Astrocyte (in vitro differentiated cells and primary cell): Measurements from ENCODE around the gene ZFYVE26. TPM values are rescaled to one million over a fixed set of nuclear protein-coding genes. Genes with fewer than 3 reads are reported as not detected.
"Not testable (repeated sequence)": the region's sequence is repeated elsewhere in the genome, so short reads cannot be mapped to it uniquely, and the experiment has no call there.

Source experiments
- DNase-seq: peaks from one replicate; pipeline ENCODE4 v3.0.0-alpha.2; 2010; ENCODE audit warnings: low read depth
- FAIRE-seq: peaks from 2 replicates; lab custom pipeline; 2011; peaks lifted over from hg19 to GRCh38; lab: Jason Lieb, UNC
- H2AFZ ChIP-seq: 2 replicates; pipeline ENCODE4 v1.6.0; 2012; ENCODE audit warnings: low read depth, low read length, inconsistent platforms
- H3K27ac ChIP-seq: 2 replicates; pipeline ENCODE4 v1.5.1; 2011; ENCODE audit warnings: low read depth, low read length, inconsistent platforms
- H3K27me3 ChIP-seq: 2 replicates; pipeline ENCODE4 v1.6.0; 2011; ENCODE audit warnings: low read length, inconsistent platforms; ENCODE audit not compliant: insufficient read depth
- H3K36me3 ChIP-seq: 2 replicates; pipeline ENCODE4 v1.5.1; 2011; ENCODE audit warnings: low read length, inconsistent platforms; ENCODE audit not compliant: insufficient read depth
- H3K4me1 ChIP-seq: 2 replicates; pipeline ENCODE4 v1.5.1; 2011; ENCODE audit warnings: low read length, inconsistent platforms; ENCODE audit not compliant: insufficient read depth
- H3K4me2 ChIP-seq: 2 replicates; pipeline ENCODE4 v1.6.0; 2012; ENCODE audit warnings: low read length, inconsistent platforms
- H3K4me3 ChIP-seq: 2 replicates; pipeline ENCODE4 v1.5.1; 2011; ENCODE audit warnings: low read depth, mild to moderate bottlenecking, low read length, inconsistent platforms; ENCODE audit not compliant: insufficient read depth
- H3K79me2 ChIP-seq: 2 replicates; pipeline ENCODE4 v1.6.0; 2012; ENCODE audit warnings: mild to moderate bottlenecking, low read length, inconsistent platforms; ENCODE audit not compliant: insufficient read depth
- H3K9ac ChIP-seq: 2 replicates; pipeline ENCODE4 v1.6.0; 2012; ENCODE audit warnings: mild to moderate bottlenecking, low read length, inconsistent platforms
- H3K9me3 ChIP-seq: 2 replicates; pipeline ENCODE4 v1.5.1; 2012; ENCODE audit warnings: low read depth, mild to moderate bottlenecking, low read length, inconsistent platforms; ENCODE audit not compliant: insufficient read depth
- H4K20me1 ChIP-seq: 2 replicates; pipeline ENCODE4 v1.6.0; 2012; ENCODE audit warnings: low read length, inconsistent platforms; ENCODE audit not compliant: insufficient read depth
- H3K27ac Mint-ChIP-seq: one replicate; pipeline ENCODE4 v1.8.0; 2021; ENCODE audit warnings: mild to moderate bottlenecking, mixed read lengths; ENCODE audit not compliant: unreplicated experiment
- H3K27me3 Mint-ChIP-seq: one replicate; pipeline ENCODE4 v1.8.0; 2021; ENCODE audit warnings: low read depth, mixed read lengths; ENCODE audit not compliant: unreplicated experiment
- H3K36me3 Mint-ChIP-seq: one replicate; pipeline ENCODE4 v1.8.0; 2021; ENCODE audit warnings: low read depth, mixed read lengths; ENCODE audit not compliant: unreplicated experiment
- H3K4me1 Mint-ChIP-seq: one replicate; pipeline ENCODE4 v1.8.0; 2021; ENCODE audit warnings: low read depth, mixed read lengths; ENCODE audit not compliant: unreplicated experiment
- H3K4me3 Mint-ChIP-seq: one replicate; pipeline ENCODE4 v1.8.0; 2021; ENCODE audit warnings: mild to moderate bottlenecking, moderate library complexity, mixed read lengths; ENCODE audit not compliant: unreplicated experiment
- H3K9me3 Mint-ChIP-seq: one replicate; pipeline ENCODE4 v1.8.0; 2021; ENCODE audit warnings: mild to moderate bottlenecking, mixed read lengths; ENCODE audit not compliant: unreplicated experiment
- EZH2 ChIP-seq: IDR thresholded peaks from 2 replicates; pipeline ENCODE4 v1.6.1; 2012; ENCODE audit warnings: mild to moderate bottlenecking, low read length, inconsistent platforms; ENCODE audit not compliant: insufficient read depth
- total RNA-seq: library from RNA; stranded (reverse); gene quantifications from 2 replicates; pipeline ENCODE4 v1.2.1, GENCODE V29; 2021
- TF ChIP-seq, protein P1 (sequence below): IDR thresholded peaks from 2 replicates; pipeline ENCODE4 v1.5.1; 2011; ENCODE audit warnings: low read depth, mild to moderate bottlenecking, inconsistent platforms, low read length, moderate library complexity; ENCODE audit not compliant: insufficient read depth

Gene ZFYVE26
- total RNA-seq, 1 donor from 2014 or later, result 27.4 TPM

DNA sequence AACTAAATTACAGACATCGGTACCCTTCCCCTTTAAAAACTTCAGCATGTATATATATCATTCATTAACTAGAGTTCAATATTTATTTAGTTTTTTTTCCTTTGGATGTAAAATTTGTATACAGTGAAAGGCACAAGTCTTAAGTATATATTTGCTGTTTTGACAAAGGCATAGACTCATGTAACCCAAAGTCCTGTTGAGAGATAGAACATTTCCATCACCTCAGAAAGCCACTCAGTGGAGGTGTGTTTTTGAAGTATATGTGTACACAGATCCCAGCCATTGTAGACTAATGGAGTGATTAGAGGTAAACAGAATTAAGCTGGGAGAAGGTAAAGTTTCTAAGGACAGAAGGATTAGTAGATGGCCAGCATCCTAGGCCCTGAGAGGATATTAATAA is 99.3 kb downstream of the ZFYVE26 start:
- no peak overlapping the region for H3K4me3 ChIP-seq
- peaks cover 6% of the 10 kb centered on the region for H3K27me3 ChIP-seq
- no peak overlapping the region for H3K9ac ChIP-seq
- H3K9me3 Mint-ChIP-seq, result peaks cover 1% of the 10 kb centered on the region
- H4K20me1 ChIP-seq, result no peaks in the 10 kb centered on the region
- no peaks in the 10 kb centered on the region for H3K9me3 ChIP-seq
- H3K27ac Mint-ChIP-seq, result no peak overlapping the region
- H2AFZ ChIP-seq, result no peak overlapping the region
- H3K4me1 ChIP-seq, result no peaks in the 10 kb centered on the region
- H3K79me2 ChIP-seq, result no peaks in the 10 kb centered on the region
- FAIRE-seq, result no peak
- no peaks in the 10 kb centered on the region for H3K4me1 Mint-ChIP-seq
- DNase-seq, result no peak
- no peak overlapping the region for H3K4me3 Mint-ChIP-seq
- H3K27me3 Mint-ChIP-seq, result peaks cover 11% of the 10 kb centered on the region
- TF ChIP-seq, protein P1, sequence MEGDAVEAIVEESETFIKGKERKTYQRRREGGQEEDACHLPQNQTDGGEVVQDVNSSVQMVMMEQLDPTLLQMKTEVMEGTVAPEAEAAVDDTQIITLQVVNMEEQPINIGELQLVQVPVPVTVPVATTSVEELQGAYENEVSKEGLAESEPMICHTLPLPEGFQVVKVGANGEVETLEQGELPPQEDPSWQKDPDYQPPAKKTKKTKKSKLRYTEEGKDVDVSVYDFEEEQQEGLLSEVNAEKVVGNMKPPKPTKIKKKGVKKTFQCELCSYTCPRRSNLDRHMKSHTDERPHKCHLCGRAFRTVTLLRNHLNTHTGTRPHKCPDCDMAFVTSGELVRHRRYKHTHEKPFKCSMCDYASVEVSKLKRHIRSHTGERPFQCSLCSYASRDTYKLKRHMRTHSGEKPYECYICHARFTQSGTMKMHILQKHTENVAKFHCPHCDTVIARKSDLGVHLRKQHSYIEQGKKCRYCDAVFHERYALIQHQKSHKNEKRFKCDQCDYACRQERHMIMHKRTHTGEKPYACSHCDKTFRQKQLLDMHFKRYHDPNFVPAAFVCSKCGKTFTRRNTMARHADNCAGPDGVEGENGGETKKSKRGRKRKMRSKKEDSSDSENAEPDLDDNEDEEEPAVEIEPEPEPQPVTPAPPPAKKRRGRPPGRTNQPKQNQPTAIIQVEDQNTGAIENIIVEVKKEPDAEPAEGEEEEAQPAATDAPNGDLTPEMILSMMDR, result no peak
- no peak for TF ChIP-seq EZH2
- H3K36me3 ChIP-seq, result no peaks in the 10 kb centered on the region
- no peak overlapping the region for H3K27ac ChIP-seq
- no peak overlapping the region for H3K4me2 ChIP-seq
- H3K36me3 Mint-ChIP-seq, result no peaks in the 10 kb centered on the region

DNA sequence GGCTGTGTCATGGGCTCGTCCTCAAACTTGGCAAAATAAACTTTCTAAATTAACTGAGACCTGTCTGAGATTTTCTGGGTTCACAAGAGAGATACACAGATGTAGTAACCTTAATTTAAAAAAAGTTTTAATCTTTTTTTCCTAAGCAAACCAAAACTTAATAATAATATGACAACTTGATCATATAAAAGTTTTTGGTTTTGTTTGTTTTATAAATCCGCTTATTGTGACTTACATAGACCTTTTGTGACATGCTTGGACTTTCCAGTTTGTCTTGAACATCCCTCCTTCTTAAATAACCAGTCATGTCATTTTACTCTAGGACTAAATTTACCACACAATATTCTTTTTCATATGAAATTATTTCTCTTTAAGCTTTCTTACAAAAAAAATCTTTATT is 106.2 kb downstream of the ZFYVE26 start:
- no peaks in the 10 kb centered on the region for H3K79me2 ChIP-seq
- H3K27ac ChIP-seq, result no peak overlapping the region
- H4K20me1 ChIP-seq, result no peaks in the 10 kb centered on the region
- peaks cover 5% of the 10 kb centered on the region for H3K9me3 ChIP-seq
- peaks cover 2% of the 10 kb centered on the region for H3K9me3 Mint-ChIP-seq
- H3K27ac Mint-ChIP-seq, result no peak overlapping the region
- H2AFZ ChIP-seq, result no peak overlapping the region
- FAIRE-seq (no peak), DNase-seq (no peak)
- no peak overlapping the region for H3K9ac ChIP-seq
- TF ChIP-seq EZH2, result no peak
- TF ChIP-seq, protein P1, result no peak
- no peak overlapping the region for H3K4me3 ChIP-seq
- no peaks in the 10 kb centered on the region for H3K4me1 ChIP-seq
- no peak overlapping the region for H3K4me2 ChIP-seq
- H3K36me3 Mint-ChIP-seq, result no peaks in the 10 kb centered on the region
- no peaks in the 10 kb centered on the region for H3K27me3 Mint-ChIP-seq
- no peaks in the 10 kb centered on the region for H3K27me3 ChIP-seq
- no peak overlapping the region for H3K4me3 Mint-ChIP-seq
- H3K36me3 ChIP-seq, result no peaks in the 10 kb centered on the region
- H3K4me1 Mint-ChIP-seq, result no peaks in the 10 kb centered on the region

DNA sequence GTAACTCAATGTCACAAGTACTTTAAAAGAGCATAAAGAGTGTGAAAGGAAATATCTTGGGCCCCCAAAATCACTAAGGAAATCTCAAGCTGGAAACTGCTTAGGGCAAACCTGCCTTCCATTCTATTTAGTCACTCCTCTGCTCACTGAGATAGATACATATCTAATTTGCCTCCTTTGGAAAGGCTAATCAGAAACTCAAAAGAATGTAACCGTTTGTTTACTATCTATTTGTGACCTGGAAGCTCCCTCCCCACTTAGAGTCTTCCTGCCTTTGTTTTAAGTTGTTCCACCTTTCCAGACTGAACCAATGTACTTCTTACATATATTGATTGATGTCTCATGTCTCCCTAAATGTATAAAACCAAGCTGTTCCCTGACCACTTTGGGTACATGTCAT is 106.6 kb downstream of the ZFYVE26 start:
- H3K27ac Mint-ChIP-seq, H2AFZ ChIP-seq, H3K9me3 ChIP-seq, H3K9ac ChIP-seq, H3K36me3 Mint-ChIP-seq, H3K4me3 ChIP-seq, H3K27me3 Mint-ChIP-seq, H3K4me1 ChIP-seq, H3K4me2 ChIP-seq, H3K9me3 Mint-ChIP-seq, H3K79me2 ChIP-seq, H3K27me3 ChIP-seq, H4K20me1 ChIP-seq, H3K4me1 Mint-ChIP-seq, H3K4me3 Mint-ChIP-seq, H3K27ac ChIP-seq, FAIRE-seq, DNase-seq, H3K36me3 ChIP-seq: not testable (repeated sequence)

DNA sequence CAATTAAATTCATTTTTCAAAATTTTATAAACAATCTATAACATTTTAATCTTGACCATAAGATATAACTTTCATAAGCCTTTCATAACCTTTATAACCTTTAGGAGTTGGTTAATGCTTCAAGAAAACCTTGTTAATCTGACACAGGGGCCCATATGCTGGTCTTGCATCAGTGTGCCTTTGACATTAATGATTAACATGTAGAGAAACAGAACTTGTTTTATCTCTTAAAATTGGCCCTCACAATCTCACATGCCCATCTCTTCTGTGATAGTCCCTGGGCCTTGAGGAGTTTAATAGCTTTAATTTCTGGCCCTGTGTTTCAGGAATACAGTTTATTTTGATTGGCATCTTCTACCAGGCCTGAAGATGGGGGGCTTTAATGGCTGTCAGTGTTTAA is 107.0 kb downstream of the ZFYVE26 start:
- H2AFZ ChIP-seq, H3K4me2 ChIP-seq, H3K27ac Mint-ChIP-seq, H3K27me3 ChIP-seq, H3K4me1 ChIP-seq, H3K36me3 Mint-ChIP-seq, H3K36me3 ChIP-seq, H3K9ac ChIP-seq, H3K4me1 Mint-ChIP-seq, FAIRE-seq, H3K9me3 ChIP-seq, H3K79me2 ChIP-seq, DNase-seq, H3K4me3 ChIP-seq, H3K9me3 Mint-ChIP-seq, H3K27me3 Mint-ChIP-seq, H4K20me1 ChIP-seq, H3K4me3 Mint-ChIP-seq, H3K27ac ChIP-seq: not testable (repeated sequence)
